CD14-positive monocyte (primary cell): ENCODE data around the gene ADGRG1. TPM values are rescaled to one million over a fixed set of nuclear protein-coding genes. Genes with fewer than 3 reads are reported as not detected.
"Not testable (repeated sequence)": the region's sequence is repeated elsewhere in the genome, so short reads cannot be mapped to it uniquely, and the experiment has no call there.

Source experiments
- DNase-seq, 3 donors: peaks; one replicate each; pipeline ENCODE4 v3.0.0-alpha.2; 2011 to 2022
- H2AFZ ChIP-seq: 2 replicates; pipeline ENCODE4 v1.6.0; 2012; ENCODE audit warnings: mild to moderate bottlenecking, low read depth, low read length, inconsistent platforms; ENCODE audit not compliant: insufficient read depth, poor library complexity, severe bottlenecking
- H3K27ac ChIP-seq, 2 donors: 1 replicate in 1 of 2; 2 replicates in 1 of 2; pipeline ENCODE4 v1.5.1; 2012 to 2013; ENCODE audit warnings: low read length in 2 of 2, control low read depth in 1 of 2, inconsistent platforms in 1 of 2, low read depth in 1 of 2, mild to moderate bottlenecking in 1 of 2
- H3K27me3 ChIP-seq, 2 donors: one replicate each; pipeline versions ENCODE4 v1.6.0 to v1.6.1; 2011 to 2013; ENCODE audit warnings: low read length in 2 of 2; ENCODE audit not compliant: control insufficient read depth in 2 of 2, insufficient read depth in 2 of 2
- H3K36me3 ChIP-seq, 2 donors: replicated peaks in 1 of 2; 1 replicate in 1 of 2; 2 replicates in 1 of 2; pipeline versions ENCODE4 v1.5.1 to v1.6.1; 2012 to 2013; ENCODE audit warnings: low read length in 2 of 2, control low read depth in 1 of 2, inconsistent platforms in 1 of 2, mild to moderate bottlenecking in 1 of 2; ENCODE audit not compliant: insufficient read depth in 2 of 2, control insufficient read depth in 1 of 2
- H3K4me1 ChIP-seq, 2 donors: 1 replicate in 1 of 2; 2 replicates in 1 of 2; pipeline versions ENCODE4 v1.5.1 to v1.6.1; 2012 to 2013; ENCODE audit warnings: low read length in 2 of 2, control low read depth in 1 of 2, inconsistent platforms in 1 of 2, mild to moderate bottlenecking in 1 of 2, moderate library complexity in 1 of 2; ENCODE audit not compliant: insufficient read depth in 2 of 2, control insufficient read depth in 1 of 2
- H3K4me2 ChIP-seq: replicated peaks from 2 replicates; pipeline ENCODE3; 2012; ENCODE audit warnings: low read length, moderate library complexity, mild to moderate bottlenecking; ENCODE audit not compliant: poor library complexity, severe bottlenecking; ENCODE audit errors: extremely low read depth
- H3K4me3 ChIP-seq, 3 experiments: fragments of 200-600 bp in 1 of 3; sonication (generic) in 1 of 3; replicated peaks in 1 of 3; 1 replicate in 2 of 3; 2 replicates in 1 of 3; pipeline ENCODE4 v1.5.1; 2011 to 2013; ENCODE audit warnings: low read length in 3 of 3, mild to moderate bottlenecking in 3 of 3, control low read depth in 2 of 3, low read depth in 2 of 3, inconsistent platforms in 1 of 3, moderate library complexity in 1 of 3
- H3K79me2 ChIP-seq: 2 replicates; pipeline ENCODE4 v1.6.0; 2012; ENCODE audit warnings: mild to moderate bottlenecking, control low read depth, inconsistent platforms, low read length, moderate library complexity; ENCODE audit not compliant: insufficient read depth
- H3K9ac ChIP-seq: 2 replicates; pipeline ENCODE4 v1.6.0; 2017; ENCODE audit warnings: low read length, mild to moderate bottlenecking; ENCODE audit not compliant: insufficient read depth, poor library complexity, severe bottlenecking
- H3K9me3 ChIP-seq, 2 donors: replicated peaks in 1 of 2; 1 replicate in 1 of 2; 2 replicates in 1 of 2; pipeline versions ENCODE4 v1.5.1 to v1.6.1; 2012 to 2013; ENCODE audit warnings: low read length in 2 of 2, control low read depth in 1 of 2; ENCODE audit not compliant: control insufficient read depth in 1 of 2, insufficient read depth in 1 of 2
- H4K20me1 ChIP-seq: 2 replicates; pipeline ENCODE4 v1.6.0; 2012; ENCODE audit warnings: mild to moderate bottlenecking, low read length, control low read depth, moderate library complexity; ENCODE audit not compliant: insufficient read depth
- H3K27ac Mint-ChIP-seq, 7 donors: one replicate each; pipeline ENCODE4 v1.8.0; 2020; ENCODE audit warnings: mild to moderate bottlenecking in 7 of 7, mixed read lengths in 7 of 7, moderate library complexity in 6 of 7, inconsistent platforms in 2 of 7
- H3K27me3 Mint-ChIP-seq, 3 donors: one replicate each; pipeline ENCODE4 v1.8.0; 2021 to 2022; ENCODE audit warnings: low read depth in 3 of 3, mild to moderate bottlenecking in 3 of 3, mixed read lengths in 3 of 3, moderate library complexity in 3 of 3, inconsistent platforms in 1 of 3
- H3K36me3 Mint-ChIP-seq, 2 donors: one replicate each; pipeline ENCODE4 v1.8.0; 2020; ENCODE audit warnings: mixed read lengths in 2 of 2, inconsistent platforms in 1 of 2, mild to moderate bottlenecking in 1 of 2
- H3K4me1 Mint-ChIP-seq: one replicate; pipeline ENCODE4 v1.8.0; 2020; ENCODE audit warnings: mild to moderate bottlenecking, mixed read lengths
- H3K4me3 Mint-ChIP-seq, 2 donors: one replicate each; pipeline ENCODE4 v1.8.0; 2020; ENCODE audit warnings: mild to moderate bottlenecking in 2 of 2, mixed read lengths in 2 of 2, moderate library complexity in 1 of 2
- H3K9me3 Mint-ChIP-seq, 7 donors: one replicate each; pipeline ENCODE4 v1.8.0; 2020 to 2022; ENCODE audit warnings: mixed read lengths in 7 of 7, mild to moderate bottlenecking in 6 of 7, moderate library complexity in 6 of 7, inconsistent platforms in 2 of 7
- CTCF ChIP-seq: fragments of 200-600 bp; IDR thresholded peaks from one replicate; pipeline ENCODE4 v1.8.0; 2022; ENCODE audit warnings: antibody characterized with exemption, mild to moderate bottlenecking
- WGBS: methylation state at CpG from one replicate; pipeline ENCODE4 v1.1.5; 2013; ENCODE audit warnings: missing lambda C conversion rate; ENCODE audit not compliant: insufficient coverage; 5-methylcytosine and 5-hydroxymethylcytosine counted together
- intact Hi-C, 2 donors: fragments of 100-400 bp; cut with micrococcal nuclease; formaldehyde crosslinking; loops; one replicate each; pipeline versions ENCODE4 v1.15.0 to v1.15.1; 2023
- polyA plus RNA-seq, 3 donors: library from polyadenylated mRNA; depleted of rRNA in 1 of 3; unstranded in 2 of 3; stranded (reverse) in 1 of 3; fragments of 300-500 nt in 2 of 3; fragments of >200 nt in 1 of 3; fragmentation: Illumina TruSeq in 2 of 3; gene quantifications; 1 replicate in 2 of 3; 2 replicates in 1 of 3; pipeline ENCODE4 v1.2.3, GENCODE V29; 2012 to 2021

The ADGRG1 gene
- polyA plus RNA-seq, 3 donors, result 0.07 to 0.39 (median 0.08) TPM

GRCh38 chr16:57593990-57594389, 34.4 kb upstream of the ADGRG1 start:
- peaks cover 20 to 25% of the 10 kb centered on the region in 2 donors for H3K4me1 ChIP-seq
- no peaks in the 10 kb centered on the region for H3K36me3 ChIP-seq
- Mint-ChIP-seq H3K4me1 (peaks cover 20% of the 10 kb centered on the region), H3K27ac (no peak overlapping the region), H3K27me3 (peaks cover 8 to 15% (median 15%) of the 10 kb centered on the region in 3 donors), H3K9me3 (peaks cover 5 to 11% (median 7%) of the 10 kb centered on the region in 7 donors), H3K4me3 (no peak overlapping the region), H3K36me3 (no peaks in the 10 kb centered on the region)
- no peaks in the 10 kb centered on the region for H3K79me2 ChIP-seq
- intact Hi-C loops, result loop anchor here (5.0 kb wide), 3 partner anchors 53 to 128 kb away; no protein-coding TSS in a partner anchor
- H3K9me3 ChIP-seq, result no peaks in the 10 kb centered on the region
- WGBS, result no CpG with 5 or more reads among the region's 1 CpG
- H4K20me1 ChIP-seq, result no peaks in the 10 kb centered on the region
- no peak overlapping the region for H2AFZ ChIP-seq
- no peak overlapping the region for H3K27ac ChIP-seq
- H3K4me3 ChIP-seq, result no peak overlapping the region
- no peaks in the 10 kb centered on the region for H3K27me3 ChIP-seq
- no peak for DNase-seq
- H3K4me2 ChIP-seq, result no peak overlapping the region
- TF ChIP-seq CTCF, result no peak
- H3K9ac ChIP-seq, result no peak overlapping the region

- Histone ChIP-seq H3K4me1 (peaks cover 20 to 25% of the 10 kb centered on the region in 2 donors), H2AFZ (no peak overlapping the region), H3K79me2 (no peaks in the 10 kb centered on the region), H3K36me3 (no peaks in the 10 kb centered on the region), H3K4me2 (no peak overlapping the region), H3K9me3 (no peaks in the 10 kb centered on the region), H3K9ac (no peak overlapping the region), H3K27me3 (no peaks in the 10 kb centered on the region), H4K20me1 (no peaks in the 10 kb centered on the region), H3K27ac (no peak overlapping the region), H3K4me3 (no peak overlapping the region)
- Mint-ChIP-seq H3K27ac (no peak overlapping the region), H3K4me3 (no peak overlapping the region), H3K36me3 (no peaks in the 10 kb centered on the region), H3K27me3 (peaks cover 7 to 19% (median 15%) of the 10 kb centered on the region in 3 donors), H3K9me3 (peaks cover 5 to 11% (median 7%) of the 10 kb centered on the region in 7 donors), H3K4me1 (peaks cover 20% of the 10 kb centered on the region)
- intact Hi-C loops, result loop anchor here (5.0 kb wide), 3 partner anchors 53 to 128 kb away; no protein-coding TSS in a partner anchor
- WGBS, result 70% methylated on average over 2 of the region's 4 CpGs
- TF ChIP-seq CTCF, result no peak
- no peak for DNase-seq
Measured at GRCh38 chr16:57594531-57595031, 33.8 kb upstream of the ADGRG1 start.

GRCh38 chr16:57596234-57596633, 32.2 kb upstream of the ADGRG1 start:
- WGBS, result no CpG with 5 or more reads among the region's 4 CpGs
- H3K27me3 ChIP-seq, H3K27ac Mint-ChIP-seq, H3K9ac ChIP-seq, H3K36me3 ChIP-seq, H3K9me3 ChIP-seq, H4K20me1 ChIP-seq, H3K4me3 ChIP-seq, H2AFZ ChIP-seq, H3K4me3 Mint-ChIP-seq, H3K36me3 Mint-ChIP-seq, intact Hi-C loops, H3K4me2 ChIP-seq, DNase-seq, H3K79me2 ChIP-seq, H3K4me1 Mint-ChIP-seq, H3K27ac ChIP-seq: not testable (repeated sequence)
- peaks cover 8 to 14% of the 10 kb centered on the region in 2 donors for H3K4me1 ChIP-seq
- peaks cover 11 to 24% (median 24%) of the 10 kb centered on the region in 3 donors for H3K27me3 Mint-ChIP-seq
- peaks cover 5 to 11% (median 7%) of the 10 kb centered on the region in 7 donors for H3K9me3 Mint-ChIP-seq
